Posterior vena cava (tissue), 2 donors: ENCODE results near the gene THEMIS. TPM values are rescaled to one million over a fixed set of nuclear protein-coding genes. Genes with fewer than 3 reads are reported as not detected.

Source experiments
- DNase-seq: peaks from one replicate; pipeline ENCODE4 v3.0.0-alpha.2; 2020; ENCODE audit warnings: low spot score
- intact Hi-C, 2 donors: fragments of 100-400 bp; cut with DNase I; formaldehyde crosslinking; loops; one replicate each; pipeline versions ENCODE4 v1.14.1 to v1.14.2; 2022 to 2023
- total RNA-seq, 2 donors: library from RNA; stranded (reverse); fragmentation: NEBNext Ultra II Directional; extraction: Animal tissue kit (Norgen Biotek cat#: 25700); gene quantifications; one replicate each; pipeline ENCODE4 v1.2.1, GENCODE V29; 2021
- donor health status: DM: yes; HTN: yes; CAD: no.
- donor health status: DM: yes; HTN: yes; CAD: no.

The THEMIS gene
- total RNA-seq, 2 donors from 2014 or later = 0.37 to 0.52 TPM

DNA sequence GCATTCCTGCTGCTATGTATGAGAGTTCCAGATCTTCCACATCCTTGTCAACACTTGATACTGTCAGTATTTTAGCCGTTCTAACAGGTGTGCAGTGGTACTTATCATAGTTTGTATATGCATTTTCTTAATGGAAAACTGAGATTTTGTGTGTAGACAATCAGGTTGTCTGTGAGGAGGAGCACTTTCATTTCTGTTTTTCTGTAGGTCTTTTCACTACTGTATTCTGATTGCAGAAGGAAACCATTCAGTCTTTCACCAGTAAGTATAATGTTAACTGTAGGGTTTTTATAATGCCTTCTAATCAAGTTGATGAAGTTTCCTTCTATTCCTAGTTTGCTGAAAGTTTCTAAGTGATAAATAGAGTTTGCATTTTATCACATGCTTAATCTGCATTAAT lies 216.4 kb downstream of the THEMIS start:
- no peak for DNase-seq
- intact Hi-C loops = no loop called here
